Coronary artery (tissue), 2 donors: ENCODE data around the gene MGRN1.

ENCODE experiments used
- DNase-seq: peaks from one replicate; pipeline ENCODE4 v3.0.0-alpha.2; 2017; ENCODE audit warnings: low spot score
- H3K27ac ChIP-seq, 2 donors: fragments of 200-600 bp; sonication (generic); one replicate each; pipeline ENCODE4 v1.5.1; 2016 to 2019
- H3K4me3 ChIP-seq: fragments of 200-600 bp; sonication (generic); 2 replicates; pipeline ENCODE4 v1.5.1; 2016; ENCODE audit warnings: mild to moderate bottlenecking, moderate library complexity
- CTCF ChIP-seq: fragments of 200-600 bp; sonication (generic); IDR thresholded peaks from one replicate; pipeline ENCODE4 v1.5.1; 2019; ENCODE audit warnings: antibody characterized with exemption

Gene MGRN1

GRCh38 chr16:4624015-4624826 lies at the start of gene MGRN1:
TSS of gene MGRN1 (plus strand) at chr16:4624826. CDS start at chr16:4624961, 135 bp downstream.
- H3K27ac ChIP-seq, result peak within 1 kb of the TSS; percentile 91 to 96
- peak; percentile 85 for TF ChIP-seq CTCF
- DNase-seq, result peak; percentile 96
- peak within 1 kb of the TSS; percentile 97 for H3K4me3 ChIP-seq

GRCh38 chr16:4574919-4575705 lies 49.5 kb upstream of the MGRN1 start:
- Histone ChIP-seq H3K4me3 (no peak overlapping the region), H3K27ac (no peak overlapping the region)
- DNase-seq, result no peak
- TF ChIP-seq CTCF, result no peak

DNA sequence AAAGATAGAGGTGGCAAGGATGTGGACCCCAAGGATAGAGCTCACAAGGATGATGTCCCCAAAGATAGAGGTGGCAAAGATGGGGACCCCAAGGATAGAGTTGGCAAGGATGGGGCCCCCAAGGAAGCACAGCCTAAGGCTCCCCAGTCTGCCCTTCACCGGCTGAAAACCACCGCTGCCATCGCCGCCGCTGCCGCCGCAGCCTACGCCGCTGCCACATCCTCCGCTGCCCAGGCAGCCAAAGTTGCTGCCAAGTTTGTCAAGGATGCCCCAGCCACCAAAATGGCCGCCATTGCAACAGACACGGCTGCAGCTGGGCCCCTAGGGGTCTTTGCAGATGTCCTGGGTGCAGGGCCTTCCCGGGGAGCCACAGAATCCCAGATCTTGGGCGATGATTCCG lies 48.6 kb upstream of the MGRN1 start:
- TF ChIP-seq CTCF, result no peak
- DNase-seq, result no peak
- H3K27ac ChIP-seq, result no peak overlapping the region
- no peak overlapping the region for H3K4me3 ChIP-seq

- no peak for DNase-seq
- TF ChIP-seq CTCF, result no peak
- Histone ChIP-seq H3K4me3 (no peak overlapping the region), H3K27ac (no peak overlapping the region)
Measured at GRCh38 chr16:4578961-4579530, 45.6 kb upstream of the MGRN1 start.

GRCh38 chr16:4580250-4580649 lies 44.4 kb upstream of the MGRN1 start:
- DNase-seq, result no peak
- no peak for TF ChIP-seq CTCF
- Histone ChIP-seq H3K4me3 (no peak overlapping the region), H3K27ac (no peak overlapping the region)

- no peak overlapping the region for H3K27ac ChIP-seq
- TF ChIP-seq CTCF, result no peak
- no peak overlapping the region for H3K4me3 ChIP-seq
- DNase-seq, result no peak
Measured at GRCh38 chr16:4583906-4584305, 40.7 kb upstream of the MGRN1 start.
